IPS-20b (cell line): ENCODE data around the gene TAF15.
A peak's percentile ranks its signal among the peaks of the same experiment; 100 is the strongest.

ENCODE experiments used
- H3K27ac ChIP-seq: one replicate; pipeline ENCODE4 v1.5.1; 2013; ENCODE audit warnings: low read length
- H3K27me3 ChIP-seq: 2 replicates; pipeline ENCODE4 v1.6.1; 2013; ENCODE audit warnings: mild to moderate bottlenecking, low read length, inconsistent platforms; ENCODE audit not compliant: insufficient read depth
- H3K36me3 ChIP-seq: 2 replicates; pipeline ENCODE4 v1.6.1; 2013; ENCODE audit warnings: low read depth, mild to moderate bottlenecking, inconsistent platforms, low read length, moderate library complexity; ENCODE audit not compliant: insufficient read depth
- H3K4me1 ChIP-seq: 2 replicates; pipeline ENCODE4 v1.6.1; 2013; ENCODE audit warnings: mild to moderate bottlenecking, control low read depth, inconsistent platforms, low read length, moderate library complexity; ENCODE audit not compliant: insufficient read depth
- H3K4me3 ChIP-seq: 2 replicates; pipeline ENCODE4 v1.5.1; 2013; ENCODE audit warnings: mild to moderate bottlenecking, low read length, inconsistent platforms
- H3K9ac ChIP-seq: 2 replicates; pipeline ENCODE4 v1.6.1; 2013; ENCODE audit warnings: low read depth, mild to moderate bottlenecking, inconsistent platforms, low read length, moderate library complexity
- H3K9me3 ChIP-seq: 2 replicates; pipeline ENCODE4 v1.6.1; 2013; ENCODE audit warnings: mild to moderate bottlenecking, low read depth, low read length, inconsistent platforms; ENCODE audit not compliant: insufficient read depth

TAF15 gene

GRCh38 chr17:35808962-35809854 is at the start of gene TAF15:
TSS of gene TAF15 (plus strand) at chr17:35809484. CDS start at chr17:35809570, 86 bp downstream.
- peak within 1 kb of the TSS; percentile 68 for H3K27ac ChIP-seq
- H3K4me3 ChIP-seq, result peak within 1 kb of the TSS; percentile 97
- H3K9me3 ChIP-seq, result no peaks in the 10 kb centered on the region
- H3K36me3 ChIP-seq, result peaks cover 27% of the 10 kb centered on the region
- H3K9ac ChIP-seq, result peak within 1 kb of the TSS; percentile 98
- peaks cover 15% of the 10 kb centered on the region for H3K4me1 ChIP-seq
- H3K27me3 ChIP-seq, result no peaks in the 10 kb centered on the region

- H3K36me3 ChIP-seq, result no peaks in the 10 kb centered on the region
- H3K4me3 ChIP-seq, result no peak within 1 kb of the TSS
- no peaks in the 10 kb centered on the region for H3K4me1 ChIP-seq
- H3K9me3 ChIP-seq, result no peaks in the 10 kb centered on the region
- H3K27me3 ChIP-seq, result peaks cover 10% of the 10 kb centered on the region; the same call in 1 of the 2 replicates
- H3K9ac ChIP-seq, result no peak within 1 kb of the TSS
- H3K27ac ChIP-seq, result no peak within 1 kb of the TSS
Observed at GRCh38 chr17:35760587-35760986, 48.7 kb upstream of the TAF15 start, which contains the start of gene C17orf50. TSS of gene C17orf50 (plus strand) at chr17:35760887. CDS start at chr17:35760942, 55 bp downstream.

DNA sequence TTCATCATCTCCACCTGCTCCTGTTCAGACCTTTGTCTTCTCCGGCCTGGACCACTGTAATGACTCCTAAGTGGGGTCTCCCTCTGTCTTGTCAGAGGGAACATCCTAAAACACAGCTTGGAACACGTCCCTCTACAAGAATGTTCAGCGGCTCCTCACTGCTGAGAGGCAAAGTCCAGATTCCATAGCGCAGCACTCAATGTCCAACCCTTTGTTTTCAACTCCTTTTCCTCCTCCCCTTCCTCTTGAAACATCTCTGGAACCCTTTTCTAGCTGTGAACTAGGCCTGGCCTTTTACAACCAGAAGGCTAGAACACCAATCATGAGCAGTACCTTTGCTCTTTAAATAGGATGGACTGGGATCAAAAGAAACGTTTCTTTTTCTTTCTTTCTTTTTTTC is 47.7 kb upstream of the TAF15 start:
- Histone ChIP-seq H3K4me3 (no peak overlapping the region), H3K27ac (no peak overlapping the region), H3K36me3 (no peaks in the 10 kb centered on the region), H3K27me3 (peaks cover 17% of the 10 kb centered on the region; the same call in 1 of the 2 replicates), H3K4me1 (no peaks in the 10 kb centered on the region), H3K9ac (no peak overlapping the region), H3K9me3 (no peaks in the 10 kb centered on the region)

DNA sequence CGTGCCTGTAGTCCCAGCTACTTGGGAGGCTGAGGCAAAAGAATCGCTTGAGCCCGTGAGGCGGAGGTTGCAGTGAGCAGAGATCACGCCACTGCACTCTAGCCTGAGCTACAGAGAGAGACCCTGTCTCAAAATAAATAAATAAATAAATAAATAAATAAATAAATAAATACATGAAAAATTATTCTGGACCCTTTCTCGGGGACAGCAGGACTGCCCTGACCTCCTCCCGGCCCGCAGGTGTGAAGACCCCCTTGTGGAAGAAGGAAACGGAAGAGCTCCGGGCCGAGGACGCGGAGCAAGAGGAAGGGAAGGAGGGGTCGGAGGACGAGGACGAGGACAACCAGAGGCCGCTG is 45.5 kb upstream of the TAF15 start:
- Histone ChIP-seq H3K9me3 (no peaks in the 10 kb centered on the region), H3K4me3 (peak overlapping the region; percentile 69; the same call in 1 of the 2 replicates), H3K27me3 (peaks cover 17% of the 10 kb centered on the region; the same call in 1 of the 2 replicates), H3K9ac (no peak overlapping the region), H3K27ac (no peak overlapping the region), H3K4me1 (no peaks in the 10 kb centered on the region), H3K36me3 (no peaks in the 10 kb centered on the region)

DNA sequence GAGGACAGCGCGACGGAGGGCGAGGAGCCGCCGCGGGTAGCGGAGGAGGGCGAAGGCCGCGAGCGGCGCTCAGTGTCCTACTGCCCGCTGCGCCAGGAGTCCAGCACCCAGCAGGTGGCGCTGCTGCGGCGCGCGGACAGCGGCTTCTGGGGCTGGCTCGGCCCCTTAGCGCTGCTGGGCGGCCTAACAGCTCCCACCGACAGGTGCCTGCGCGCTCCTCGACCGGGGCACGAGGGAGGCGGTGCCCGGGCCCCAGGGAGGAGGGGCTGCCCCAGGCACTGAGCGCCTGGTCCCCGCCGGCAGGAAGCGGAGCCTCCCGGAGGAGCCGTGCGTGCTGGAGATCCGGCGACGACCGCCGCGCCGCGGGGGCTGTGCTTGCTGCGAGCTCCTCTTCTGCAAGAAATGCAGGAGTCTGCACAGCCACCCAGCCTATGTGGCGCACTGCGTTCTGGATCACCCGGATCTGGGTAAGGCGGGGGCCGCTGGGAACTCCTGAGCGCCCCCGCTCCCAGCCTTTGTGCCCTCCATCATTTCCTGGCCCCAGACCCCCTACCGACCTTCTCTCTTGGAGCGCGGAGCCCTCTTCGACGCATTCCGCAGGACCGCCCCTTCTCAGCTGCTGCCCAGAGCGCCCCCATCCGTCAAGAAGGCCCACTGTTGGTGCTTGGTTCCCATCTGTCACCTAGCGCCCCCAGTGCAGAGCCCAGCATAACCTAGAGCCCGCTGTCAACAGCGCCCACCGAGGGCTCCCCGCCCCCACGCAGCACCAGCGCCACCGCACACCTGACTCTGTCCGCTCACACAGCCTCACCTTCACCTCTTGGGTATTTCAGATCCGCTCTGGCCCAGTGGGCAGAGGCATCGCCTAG is 44.9 kb upstream of the TAF15 start:
- no peak overlapping the region for H3K9ac ChIP-seq
- H3K27me3 ChIP-seq, result peaks cover 17% of the 10 kb centered on the region; the same call in 1 of the 2 replicates
- no peaks in the 10 kb centered on the region for H3K36me3 ChIP-seq
- peak overlapping the region; percentile 69; the same call in 1 of the 2 replicates for H3K4me3 ChIP-seq
- H3K4me1 ChIP-seq, result no peaks in the 10 kb centered on the region
- no peaks in the 10 kb centered on the region for H3K9me3 ChIP-seq
- H3K27ac ChIP-seq, result no peak overlapping the region

- Histone ChIP-seq H3K27ac (no peak overlapping the region), H3K4me1 (no peaks in the 10 kb centered on the region), H3K36me3 (no peaks in the 10 kb centered on the region), H3K4me3 (peak overlapping the region; percentile 69; the same call in 1 of the 2 replicates), H3K27me3 (peaks cover 17% of the 10 kb centered on the region; the same call in 1 of the 2 replicates), H3K9me3 (no peaks in the 10 kb centered on the region), H3K9ac (no peak overlapping the region)
Observed at GRCh38 chr17:35765086-35765710, 44.1 kb upstream of the TAF15 start.

- Histone ChIP-seq H3K4me3 (no peak overlapping the region), H3K36me3 (no peaks in the 10 kb centered on the region), H3K4me1 (no peaks in the 10 kb centered on the region), H3K27ac (no peak overlapping the region), H3K27me3 (peaks cover 17% of the 10 kb centered on the region; the same call in 1 of the 2 replicates), H3K9ac (no peak overlapping the region), H3K9me3 (no peaks in the 10 kb centered on the region)
Observed at GRCh38 chr17:35765756-35766488, 43.4 kb upstream of the TAF15 start.

DNA sequence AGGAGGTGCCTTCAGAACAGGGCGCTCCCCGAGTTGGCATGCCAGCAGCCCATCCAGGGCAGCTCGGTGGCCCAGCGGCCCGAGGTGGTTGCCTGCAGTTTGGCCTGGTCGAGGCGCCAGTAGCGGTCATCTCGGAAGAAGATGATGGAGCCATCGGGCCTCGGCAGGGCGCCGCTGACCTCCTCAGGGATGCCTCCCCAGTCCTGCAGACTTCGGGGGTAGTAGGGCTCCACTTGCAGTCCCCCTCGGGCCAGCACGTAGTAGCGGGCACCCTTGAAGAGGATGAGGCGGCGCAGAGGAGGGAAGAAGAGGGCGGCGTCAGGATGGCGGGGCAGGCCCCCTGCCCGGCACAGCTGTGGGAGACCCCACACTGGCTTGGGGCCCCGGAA is 42.8 kb upstream of the TAF15 start:
- H3K9ac ChIP-seq, result no peak overlapping the region
- H3K4me3 ChIP-seq, result no peak overlapping the region
- no peaks in the 10 kb centered on the region for H3K36me3 ChIP-seq
- no peaks in the 10 kb centered on the region for H3K4me1 ChIP-seq
- H3K27me3 ChIP-seq, result peaks cover 17% of the 10 kb centered on the region; the same call in 1 of the 2 replicates
- no peaks in the 10 kb centered on the region for H3K9me3 ChIP-seq
- H3K27ac ChIP-seq, result no peak overlapping the region

- H3K9me3 ChIP-seq, result no peaks in the 10 kb centered on the region
- no peaks in the 10 kb centered on the region for H3K36me3 ChIP-seq
- peaks cover 17% of the 10 kb centered on the region; the same call in 1 of the 2 replicates for H3K27me3 ChIP-seq
- no peak overlapping the region for H3K4me3 ChIP-seq
- H3K27ac ChIP-seq, result no peak overlapping the region
- no peak overlapping the region for H3K9ac ChIP-seq
- no peaks in the 10 kb centered on the region; the same call in 1 of the 2 replicates for H3K4me1 ChIP-seq
Observed at GRCh38 chr17:35766903-35767510, 42.3 kb upstream of the TAF15 start.

GRCh38 chr17:35768797-35769196 is 40.5 kb upstream of the TAF15 start:
- Histone ChIP-seq H3K4me1 (no peaks in the 10 kb centered on the region; the same call in 1 of the 2 replicates), H3K4me3 (no peak overlapping the region), H3K27me3 (peaks cover 17% of the 10 kb centered on the region; the same call in 1 of the 2 replicates), H3K9me3 (no peaks in the 10 kb centered on the region), H3K27ac (no peak overlapping the region), H3K36me3 (no peaks in the 10 kb centered on the region), H3K9ac (no peak overlapping the region)
